Activated CD4-positive, alpha-beta T cell treated with anti-CD3 and anti-CD28 coated beads, Interleukin-2, Interleukin-6, amounts not matched to agents 100 ng/mL and 50 ng/mL, durations not matched to agents 16 hours and 8 hours (primary cell): ENCODE data around the gene DUSP6.
A peak's percentile ranks its signal among the peaks of the same experiment; 100 is the strongest.

Experiments
- DNase-seq: peaks from one replicate; pipeline ENCODE4 v3.0.0-alpha.2; 2020

Gene DUSP6

GRCh38 chr12:89373763-89374572 is 21.7 kb upstream of the DUSP6 start:
- no peak for DNase-seq

GRCh38 chr12:89372584-89373370 is 20.5 kb upstream of the DUSP6 start:
- DNase-seq = no peak

GRCh38 chr12:89370850-89371249 is 18.5 kb upstream of the DUSP6 start:
- no peak for DNase-seq

GRCh38 chr12:89370421-89370831 is 18.1 kb upstream of the DUSP6 start:
- no peak for DNase-seq

GRCh38 chr12:89369166-89369565 is 16.9 kb upstream of the DUSP6 start:
- DNase-seq = no peak

- DNase-seq = no peak
These were observed 16.1 kb upstream of the DUSP6 start for GRCh38 chr12:89368391-89368790.

- DNase-seq = no peak
These were observed 14.5 kb upstream of the DUSP6 start for GRCh38 chr12:89366676-89367364.

- DNase-seq = no peak
These were observed 12.3 kb upstream of the DUSP6 start for GRCh38 chr12:89364631-89365030.

GRCh38 chr12:89364058-89364457 is 11.8 kb upstream of the DUSP6 start:
- DNase-seq = no peak

GRCh38 chr12:89363582-89363981 is 11.3 kb upstream of the DUSP6 start:
- no peak for DNase-seq

GRCh38 chr12:89363084-89363483 is 10.8 kb upstream of the DUSP6 start:
- DNase-seq = peak; percentile 49

- no peak for DNase-seq
These were observed 7.3 kb upstream of the DUSP6 start for GRCh38 chr12:89359615-89360014.

- no peak for DNase-seq
These were observed 6.5 kb upstream of the DUSP6 start for GRCh38 chr12:89358805-89359204.

GRCh38 chr12:89357297-89357730 is 5.0 kb upstream of the DUSP6 start:
- no peak for DNase-seq

- no peak for DNase-seq
These were observed 3.9 kb upstream of the DUSP6 start for GRCh38 chr12:89356069-89356665.

- no peak for DNase-seq
These were observed 3.2 kb upstream of the DUSP6 start for GRCh38 chr12:89355243-89356068.

GRCh38 chr12:89354612-89355067 is 2.3 kb upstream of the DUSP6 start:
- DNase-seq = no peak

GRCh38 chr12:89353823-89354611 is 1.7 kb upstream of the DUSP6 start:
- peak; percentile 85 for DNase-seq

- DNase-seq = peak; percentile 54
These were observed 1.0 kb upstream of the DUSP6 start for GRCh38 chr12:89353188-89353822.

GRCh38 chr12:89352242-89352491 is 134 bp downstream of the DUSP6 start:
- DNase-seq = no peak
